ENCODE data around the gene ZNF296.
A peak's percentile ranks its signal among the peaks of the same experiment; 100 is the strongest.

ZNF296 gene

GRCh38 chr19:45103156-45103507 is 26.9 kb upstream of the ZNF296 start:
- no peak for DNase-seq (ENCODE audit: low spot score)

- no peak for DNase-seq (ENCODE audit: low spot score)
These were observed 26.2 kb upstream of the ZNF296 start for GRCh38 chr19:45102481-45102880.

GRCh38 chr19:45101806-45102205 is 25.5 kb upstream of the ZNF296 start:
- DNase-seq (ENCODE audit: low spot score), result no peak

GRCh38 chr19:45100846-45101252 is 24.6 kb upstream of the ZNF296 start:
- no peak for DNase-seq (ENCODE audit: low spot score)

- no peak for DNase-seq (ENCODE audit: low spot score)
These were observed 23.9 kb upstream of the ZNF296 start for GRCh38 chr19:45100201-45100600.

- DNase-seq (ENCODE audit: low spot score), result no peak
These were observed 23.4 kb upstream of the ZNF296 start for GRCh38 chr19:45099467-45100191.

- no peak for DNase-seq (ENCODE audit: low spot score)
These were observed 22.5 kb upstream of the ZNF296 start for GRCh38 chr19:45098521-45099466.

- DNase-seq (ENCODE audit: low spot score), result peak; percentile 92
These were observed 21.7 kb upstream of the ZNF296 start for GRCh38 chr19:45097776-45098520.

GRCh38 chr19:45097450-45097775 is 21.1 kb upstream of the ZNF296 start:
- DNase-seq (ENCODE audit: low spot score), result no peak

- no peak for DNase-seq (ENCODE audit: low spot score)
These were observed 20.4 kb upstream of the ZNF296 start for GRCh38 chr19:45096700-45097099.

- DNase-seq (ENCODE audit: low spot score), result no peak
These were observed 19.5 kb upstream of the ZNF296 start for GRCh38 chr19:45095496-45096413.

GRCh38 chr19:45094707-45095106 is 18.4 kb upstream of the ZNF296 start:
- DNase-seq (ENCODE audit: low spot score), result no peak

GRCh38 chr19:45094137-45094536 is 17.9 kb upstream of the ZNF296 start:
- no peak for DNase-seq (ENCODE audit: low spot score)

GRCh38 chr19:45092747-45093678 is 16.7 kb upstream of the ZNF296 start, which contains the start of gene PPP1R37:
TSS of gene PPP1R37 (plus strand) at chr19:45093179. CDS start at chr19:45093326, 147 bp downstream.
- peak; percentile 99 for DNase-seq (ENCODE audit: low spot score)

GRCh38 chr19:45091031-45091923 is 15.0 kb upstream of the ZNF296 start:
- peak; percentile 99 for DNase-seq (ENCODE audit: low spot score)

GRCh38 chr19:45090606-45091005 is 14.3 kb upstream of the ZNF296 start:
- DNase-seq (ENCODE audit: low spot score), result no peak

GRCh38 chr19:45090034-45090433 is 13.8 kb upstream of the ZNF296 start:
- no peak for DNase-seq (ENCODE audit: low spot score)

- no peak for DNase-seq (ENCODE audit: low spot score)
These were observed 11.3 kb upstream of the ZNF296 start for GRCh38 chr19:45087531-45087930.

- DNase-seq (ENCODE audit: low spot score), result no peak
These were observed 10.2 kb upstream of the ZNF296 start for GRCh38 chr19:45086480-45086879.

Measured in SW480 (cell line).